CD4-positive, alpha-beta T cell (primary cell): ENCODE data around the gene EXOG. TPM values are rescaled to one million over a fixed set of nuclear protein-coding genes. Genes with fewer than 3 reads are reported as not detected.

ENCODE experiments used
- ATAC-seq: fragments of 200-7000 bp; cut with Tn5 transposase; one replicate; pipeline ENCODE4 v1.10.0; 2022; ENCODE audit warnings: mild to moderate bottlenecking; ENCODE audit not compliant: poor library complexity
- CTCF ChIA-PET: fragments of 350-600 bp; sonication (Branson Sonifier 250); formaldehyde crosslinking; loops from one replicate; lab custom pipeline; 2021; ENCODE audit warnings: antibody characterized with exemption, inconsistent platforms; lab: Charles Lee
- POLR2A ChIA-PET: fragments of 350-600 bp; sonication (Branson Sonifier 250); formaldehyde crosslinking; loops from one replicate; lab custom pipeline; 2021; ENCODE audit warnings: antibody characterized with exemption, inconsistent platforms; lab: Charles Lee
- DNase-seq, 14 experiments: peaks; one replicate each; pipeline ENCODE4 v3.0.0-alpha.2; 2013 to 2020; ENCODE audit warnings: mixed read lengths in 2 of 14
- H3K27ac ChIP-seq, 2 donors: one replicate each; pipeline versions ENCODE4 v1.5.1 to v1.7.0; 2013; ENCODE audit warnings: low read length in 2 of 2, low read depth in 1 of 2, mild to moderate bottlenecking in 1 of 2
- H3K27me3 ChIP-seq, 2 experiments: 1 replicate in 1 of 2; 2 replicates in 1 of 2; pipeline versions ENCODE4 v1.6.1 to v1.7.0; 2013; ENCODE audit warnings: low read length in 2 of 2, control low read depth in 1 of 2, mild to moderate bottlenecking in 1 of 2, moderate library complexity in 1 of 2; ENCODE audit not compliant: insufficient read depth in 2 of 2, control insufficient read depth in 1 of 2
- H3K36me3 ChIP-seq: one replicate; pipeline ENCODE4 v1.6.1; 2013; ENCODE audit warnings: low read length, control low read depth; ENCODE audit not compliant: insufficient read depth
- H3K4me1 ChIP-seq: one replicate; pipeline ENCODE4 v1.6.1; 2013; ENCODE audit warnings: low read length, control low read depth; ENCODE audit not compliant: insufficient read depth
- H3K4me3 ChIP-seq: one replicate; pipeline ENCODE4 v1.5.1; 2013; ENCODE audit warnings: mild to moderate bottlenecking, low read length, moderate library complexity
- H3K9me3 ChIP-seq, 2 experiments: 1 replicate in 1 of 2; 2 replicates in 1 of 2; pipeline versions ENCODE4 v1.6.1 to v1.7.0; 2013; ENCODE audit warnings: low read length in 2 of 2, mild to moderate bottlenecking in 2 of 2, control low read depth in 1 of 2, moderate library complexity in 1 of 2; ENCODE audit not compliant: control insufficient read depth in 1 of 2, insufficient read depth in 1 of 2
- H3K27ac Mint-ChIP-seq: one replicate; pipeline ENCODE4 v1.8.0; 2020; ENCODE audit warnings: mixed read lengths
- H3K27me3 Mint-ChIP-seq: one replicate; pipeline ENCODE4 v1.8.0; 2021; ENCODE audit warnings: mixed read lengths
- H3K36me3 Mint-ChIP-seq: one replicate; pipeline ENCODE4 v1.8.0; 2021; ENCODE audit warnings: low read depth, mixed read lengths
- H3K4me1 Mint-ChIP-seq: one replicate; pipeline ENCODE4 v1.8.0; 2021; ENCODE audit warnings: low read depth, mixed read lengths
- H3K4me3 Mint-ChIP-seq: one replicate; pipeline ENCODE4 v1.8.0; 2020; ENCODE audit warnings: mild to moderate bottlenecking, mixed read lengths
- H3K9me3 Mint-ChIP-seq: one replicate; pipeline ENCODE4 v1.8.0; 2020; ENCODE audit warnings: mixed read lengths
- intact Hi-C, 2 experiments: fragments of 100-400 bp; cut with DNase I in 1 of 2; cut with micrococcal nuclease in 1 of 2; formaldehyde crosslinking; loops; one replicate each; pipeline versions ENCODE4 v1.15.1 to v1.9.0; 2023 to 2025; cut with DNase I, micrococcal nuclease
- total RNA-seq, 174 experiments: library from RNA in 2 of 174; stranded (reverse) in 2 of 174; gene quantifications; one replicate each; pipeline ENCODE4 v1.2.3 and lab custom pipeline; 2021 to 2026
- TF ChIP-seq, protein P1 (sequence below): fragments of 200-600 bp; IDR thresholded peaks from one replicate; pipeline ENCODE4 v1.8.0; 2022; ENCODE audit warnings: antibody characterized with exemption, mild to moderate bottlenecking

Gene EXOG
- total RNA-seq, 2 experiments from 2014 or later = 13.7 to 16.0 TPM

GRCh38 chr3:38516669-38517068, 20.5 kb downstream of the EXOG start:
- H3K9me3 Mint-ChIP-seq = no peaks in the 10 kb centered on the region
- ATAC-seq (no peak), DNase-seq (no peak)
- Histone ChIP-seq H3K4me3 (no peak overlapping the region), H3K27ac (no peak overlapping the region), H3K27me3 (no peaks in the 10 kb centered on the region), H3K9me3 (no peaks in the 10 kb centered on the region), H3K36me3 (peaks cover 21% of the 10 kb centered on the region), H3K4me1 (peaks cover 16% of the 10 kb centered on the region)
- H3K4me1 Mint-ChIP-seq = peaks cover 39% of the 10 kb centered on the region
- no peaks in the 10 kb centered on the region for H3K27me3 Mint-ChIP-seq
- H3K4me3 Mint-ChIP-seq = no peak overlapping the region
- ChIA-PET POLR2A (no interaction called here), CTCF (no interaction called here)
- peaks cover 38% of the 10 kb centered on the region for H3K36me3 Mint-ChIP-seq
- TF ChIP-seq, protein P1, sequence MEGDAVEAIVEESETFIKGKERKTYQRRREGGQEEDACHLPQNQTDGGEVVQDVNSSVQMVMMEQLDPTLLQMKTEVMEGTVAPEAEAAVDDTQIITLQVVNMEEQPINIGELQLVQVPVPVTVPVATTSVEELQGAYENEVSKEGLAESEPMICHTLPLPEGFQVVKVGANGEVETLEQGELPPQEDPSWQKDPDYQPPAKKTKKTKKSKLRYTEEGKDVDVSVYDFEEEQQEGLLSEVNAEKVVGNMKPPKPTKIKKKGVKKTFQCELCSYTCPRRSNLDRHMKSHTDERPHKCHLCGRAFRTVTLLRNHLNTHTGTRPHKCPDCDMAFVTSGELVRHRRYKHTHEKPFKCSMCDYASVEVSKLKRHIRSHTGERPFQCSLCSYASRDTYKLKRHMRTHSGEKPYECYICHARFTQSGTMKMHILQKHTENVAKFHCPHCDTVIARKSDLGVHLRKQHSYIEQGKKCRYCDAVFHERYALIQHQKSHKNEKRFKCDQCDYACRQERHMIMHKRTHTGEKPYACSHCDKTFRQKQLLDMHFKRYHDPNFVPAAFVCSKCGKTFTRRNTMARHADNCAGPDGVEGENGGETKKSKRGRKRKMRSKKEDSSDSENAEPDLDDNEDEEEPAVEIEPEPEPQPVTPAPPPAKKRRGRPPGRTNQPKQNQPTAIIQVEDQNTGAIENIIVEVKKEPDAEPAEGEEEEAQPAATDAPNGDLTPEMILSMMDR = no peak
- intact Hi-C loops = no loop called here
- no peak overlapping the region for H3K27ac Mint-ChIP-seq

- intact Hi-C loops = no loop called here
- peak overlapping the region in 1 of 2 donors; percentile 0 for H3K27ac ChIP-seq
- peaks cover 16% of the 10 kb centered on the region for H3K4me1 ChIP-seq
- TF ChIP-seq, protein P1 = no peak
- H3K4me3 Mint-ChIP-seq = no peak overlapping the region
- no peaks in the 10 kb centered on the region for H3K27me3 Mint-ChIP-seq
- H3K4me1 Mint-ChIP-seq = peaks cover 40% of the 10 kb centered on the region
- H3K4me3 ChIP-seq = no peak overlapping the region
- POLR2A ChIA-PET = interaction anchor here (0.6 to 1.2 kb wide), 4 partner anchors 22 to 1526 kb away, joined by 3 read pairs; partner anchors contain the start of genes ACAA1 and MLH1
- H3K9me3 ChIP-seq = no peaks in the 10 kb centered on the region
- no peak for DNase-seq
- no peaks in the 10 kb centered on the region for H3K9me3 Mint-ChIP-seq
- peaks cover 26% of the 10 kb centered on the region for H3K36me3 Mint-ChIP-seq
- H3K27ac Mint-ChIP-seq = peak overlapping the region; percentile 74
- H3K27me3 ChIP-seq = no peaks in the 10 kb centered on the region
- H3K36me3 ChIP-seq = peaks cover 16% of the 10 kb centered on the region
- CTCF ChIA-PET = interaction anchor here (1.0 to 1.9 kb wide), 2 partner anchors 133 to 512 kb away, joined by 3 to 10 read pairs; no protein-coding TSS in a partner anchor
- ATAC-seq = no peak
Observed at GRCh38 chr3:38519000-38519399, 22.9 kb downstream of the EXOG start.

DNA sequence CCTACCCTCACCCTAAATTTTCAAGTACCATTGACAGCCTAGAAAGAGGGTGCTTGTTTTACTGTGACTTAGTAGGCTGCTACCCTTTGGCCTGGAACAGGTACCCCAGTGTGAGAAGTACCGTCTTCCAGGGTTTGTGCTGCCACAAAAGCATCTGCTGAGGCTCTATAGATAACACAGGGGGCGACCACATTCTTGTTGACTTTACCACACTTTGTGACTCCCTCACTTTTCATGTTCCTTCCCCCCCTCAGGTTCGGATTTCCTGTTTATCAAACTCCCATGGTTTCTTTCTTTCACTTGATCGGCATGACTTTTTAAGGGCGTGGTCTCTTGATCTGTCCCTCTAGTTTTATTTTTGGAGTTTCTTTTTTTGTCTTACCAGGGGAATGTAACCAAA, 23.5 kb downstream of the EXOG start:
- peak in 9 of 14 experiments; percentile 5 to 82 (median 13) for DNase-seq
- Mint-ChIP-seq H3K4me1 (peaks cover 40% of the 10 kb centered on the region), H3K4me3 (peak overlapping the region; percentile 61), H3K36me3 (peaks cover 27% of the 10 kb centered on the region), H3K27ac (peak overlapping the region; percentile 74), H3K9me3 (no peaks in the 10 kb centered on the region), H3K27me3 (no peaks in the 10 kb centered on the region)
- Histone ChIP-seq H3K27ac (peak overlapping the region; percentile 0 to 27), H3K4me3 (no peak overlapping the region), H3K36me3 (peaks cover 20% of the 10 kb centered on the region), H3K27me3 (no peaks in the 10 kb centered on the region), H3K4me1 (peaks cover 16% of the 10 kb centered on the region), H3K9me3 (no peaks in the 10 kb centered on the region)
- TF ChIP-seq, protein P1 = no peak
- intact Hi-C loops = loop anchor here (2.0 to 10.0 kb wide), 3 partner anchors 21 to 768 kb away; no protein-coding TSS in a partner anchor
- peak; percentile 81 for ATAC-seq
- POLR2A ChIA-PET = interaction anchor here (1.0 to 1.2 kb wide), 4 partner anchors 23 to 1526 kb away, joined by 3 to 4 read pairs (median 3); partner anchors contain the start of gene MLH1
- CTCF ChIA-PET = interaction anchor here (1.0 to 2.7 kb wide), 4 partner anchors 23 to 511 kb away, joined by 3 to 24 read pairs (median 6); partner anchors contain the start of gene EXOG
